Measurements from ENCODE around the gene ECHS1.
A peak's percentile ranks its signal among the peaks of the same experiment; 100 is the strongest.

The ECHS1 gene

GRCh38 chr10:133357285-133358161 lies 15.6 kb downstream of the ECHS1 start, which contains the start of gene FUOM (continued):
- TF ChIP-seq ZNF518A (tag by site-specific recombination; conservative IDR thresholded peaks at IDR 0.05; ENCODE audit: low read depth) (no peak), KLF9 (tag by site-specific recombination; IDR thresholded peaks at IDR 0.05; ENCODE audit: low read depth) (no peak), ZNF416 (tag by site-specific recombination; IDR thresholded peaks at IDR 0.05) (no peak)

- Histone ChIP-seq H3K9me3 (ENCODE audit: control insufficient read depth, insufficient read depth, low read depth, low read length) (no peaks in the 10 kb centered on the region), H3K4me3 (ENCODE audit: low read depth, low read length) (no peak overlapping the region), H3K4me1 (ENCODE audit: control insufficient read depth, insufficient read depth, low read length) (peaks cover 4% of the 10 kb centered on the region; the same call in 1 of the 2 replicates), H3K36me3 (ENCODE audit: control insufficient read depth in 2 of 2, insufficient read depth in 1 of 2, low read length in 2 of 2) (peaks cover 0 to 3% of the 10 kb centered on the region in 2 experiments; a peak in 1 of 3 replicates), H3K27ac (ENCODE audit: extremely low read depth, low read depth, low read length) (no peak overlapping the region)
- TF ChIP-seq KLF9 (tag by site-specific recombination; IDR thresholded peaks at IDR 0.05; ENCODE audit: low read depth): no peak
- no peak for TF ChIP-seq MZF1 (tag by site-specific recombination; IDR thresholded peaks at IDR 0.05; ENCODE audit: borderline replicate concordance)
- TF ChIP-seq HOXC10 (CRISPR knock-in tag; IDR thresholded peaks at IDR 0.05): no peak
- TF ChIP-seq ZNF138 (tag by site-specific recombination; IDR thresholded peaks at IDR 0.05; ENCODE audit: borderline replicate concordance): no peak
- no peak for TF ChIP-seq ZNF777 (tag by site-specific recombination; IDR thresholded peaks at IDR 0.05; ENCODE audit: borderline replicate concordance)
- ChIA-PET POLR2A (interaction anchor here (0.6 to 2.0 kb wide), 3 partner anchors 14 to 32 kb away, joined by 3 to 5 read pairs (median 4); partner anchors contain the start of gene ECHS1), CTCF (interaction anchor here (0.6 to 1.2 kb wide), 2 partner anchors 16 to 27 kb away, joined by 3 read pairs; no protein-coding TSS in a partner anchor)
These were observed 16.4 kb downstream of the ECHS1 start for GRCh38 chr10:133356549-133357284.

GRCh38 chr10:133355991-133356390 lies 17.2 kb downstream of the ECHS1 start:
- Histone ChIP-seq H3K4me1 (ENCODE audit: control insufficient read depth, insufficient read depth, low read length) (peaks cover 4% of the 10 kb centered on the region; the same call in 1 of the 2 replicates), H3K27ac (ENCODE audit: extremely low read depth, low read depth, low read length) (no peak overlapping the region), H3K9me3 (ENCODE audit: control insufficient read depth, insufficient read depth, low read depth, low read length) (no peaks in the 10 kb centered on the region), H3K36me3 (ENCODE audit: control insufficient read depth in 2 of 2, insufficient read depth in 1 of 2, low read length in 2 of 2) (no peaks in the 10 kb centered on the region), H3K4me3 (ENCODE audit: low read depth, low read length) (no peak overlapping the region)
- TF ChIP-seq GLIS2 (tag by site-specific recombination; IDR thresholded peaks at IDR 0.05): peak; percentile 34; the same call in 1 of the 2 replicates
- no peak for TF ChIP-seq PRDM4 (tag by site-specific recombination; IDR thresholded peaks at IDR 0.05)
- no peak for TF ChIP-seq SCRT2 (tag by site-specific recombination; IDR thresholded peaks at IDR 0.05)
- ChIA-PET POLR2A (interaction anchor here (2.0 kb wide), 1 partner anchor 32 kb away, joined by 4 read pairs; no protein-coding TSS in a partner anchor), CTCF (interaction anchor here (0.6 to 1.2 kb wide), 2 partner anchors 16 to 27 kb away, joined by 3 read pairs; no protein-coding TSS in a partner anchor)
